PC-9 (cell line): ENCODE results near the gene POLD1.

Experiments used
- CTCF ChIP-seq: fragments of 200-600 bp; sonication (generic); conservative IDR thresholded peaks from 2 replicates; pipeline ENCODE4 v1.6.1; 2017; ENCODE audit warnings: mixed run types, antibody characterized with exemption, mild to moderate bottlenecking, moderate library complexity
- EZH2 ChIP-seq: fragments of 200-600 bp; sonication (generic); IDR thresholded peaks from 2 replicates; pipeline ENCODE4 v1.8.0; 2017; ENCODE audit warnings: antibody characterized with exemption, low read depth

GRCh38 chr19:50414864-50415660 is 30.9 kb downstream of the POLD1 start:
- TF ChIP-seq CTCF (peak; percentile 77), EZH2 (no peak)
